Activated effector memory CD4-positive, alpha-beta T cell treated with Interleukin-2 at 50 U/mL for 16 hours (primary cell): Measurements from ENCODE around the gene CDH8.
"Not testable (repeated sequence)": the region's sequence is repeated elsewhere in the genome, so short reads cannot be mapped to it uniquely, and the experiment has no call there.

Source experiments
- DNase-seq: peaks from one replicate; pipeline ENCODE4 v3.0.0-alpha.2; 2020

The CDH8 gene

DNA sequence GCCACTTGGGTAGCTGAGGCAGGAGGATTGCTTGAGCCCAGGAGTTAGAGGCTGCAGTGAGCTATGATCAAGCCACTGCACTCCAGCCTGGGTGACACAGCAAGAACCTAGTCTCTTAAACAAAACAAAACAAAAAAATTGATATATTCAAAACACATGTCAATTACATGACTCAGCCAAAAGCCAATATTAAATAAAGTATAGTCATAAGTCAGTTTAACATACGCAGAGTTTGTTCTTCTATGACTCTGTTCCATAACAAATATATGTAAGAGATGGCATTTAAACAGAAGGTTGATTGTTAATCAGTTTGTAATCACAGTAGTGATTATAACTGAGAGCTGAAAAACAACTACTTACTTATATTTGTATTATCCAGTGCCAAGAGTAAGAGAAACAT, 106.5 kb downstream of the CDH8 start:
- no peak for DNase-seq

DNA sequence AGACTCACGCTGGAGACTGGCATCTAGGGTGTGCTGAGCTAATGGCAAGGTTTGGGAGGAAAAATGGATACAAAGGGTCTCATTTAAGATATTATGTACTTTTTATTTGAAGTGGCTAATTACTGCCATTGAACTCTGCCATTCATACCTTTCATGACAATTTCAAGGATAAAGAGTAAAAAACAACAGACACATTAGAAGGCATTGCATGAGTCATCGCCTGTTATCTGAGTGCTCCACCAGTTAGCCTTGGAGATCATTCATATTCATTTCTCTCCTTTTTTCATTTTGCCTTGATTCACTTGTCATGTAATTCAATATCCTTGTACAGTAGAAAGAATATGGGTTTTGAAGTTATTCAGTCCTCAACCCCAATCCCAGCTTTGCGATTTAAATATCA, 109.5 kb downstream of the CDH8 start:
- no peak for DNase-seq

DNA sequence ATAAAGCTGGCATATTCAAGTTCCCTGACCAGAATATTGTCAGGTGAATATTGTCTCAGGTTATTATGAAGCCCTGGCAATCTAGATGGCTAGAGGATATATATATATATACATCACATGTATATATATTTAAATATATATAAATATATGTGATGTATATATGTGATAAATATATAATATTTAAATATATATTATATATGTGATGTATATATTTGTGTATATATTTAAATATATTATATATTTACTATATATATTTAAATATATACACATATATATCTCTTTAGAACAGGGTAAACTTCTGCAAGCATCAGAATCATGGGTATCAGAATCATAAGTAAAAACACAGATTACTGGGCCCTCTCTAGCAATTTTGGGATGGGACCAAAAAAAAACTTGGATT, 112.6 kb downstream of the CDH8 start:
- DNase-seq: no peak

DNA sequence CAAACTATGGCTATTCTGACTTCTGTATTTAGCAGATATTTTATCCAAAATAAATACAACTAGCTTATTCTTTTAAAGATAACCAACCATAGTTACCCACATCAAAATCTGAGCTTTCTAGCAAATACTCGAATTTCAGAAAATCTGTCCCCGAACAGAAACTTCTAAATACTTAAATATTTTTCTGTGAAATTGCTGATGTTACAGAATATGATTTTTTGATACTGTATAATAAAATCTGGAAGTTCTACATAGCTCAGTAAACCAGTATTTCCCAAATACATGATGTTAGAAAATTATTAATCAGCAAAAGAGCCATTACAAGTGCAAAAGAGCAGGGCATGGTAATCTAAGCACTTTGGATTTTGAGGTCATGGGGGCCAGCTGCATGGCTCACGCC, 114.9 kb downstream of the CDH8 start:
- no peak for DNase-seq

DNA sequence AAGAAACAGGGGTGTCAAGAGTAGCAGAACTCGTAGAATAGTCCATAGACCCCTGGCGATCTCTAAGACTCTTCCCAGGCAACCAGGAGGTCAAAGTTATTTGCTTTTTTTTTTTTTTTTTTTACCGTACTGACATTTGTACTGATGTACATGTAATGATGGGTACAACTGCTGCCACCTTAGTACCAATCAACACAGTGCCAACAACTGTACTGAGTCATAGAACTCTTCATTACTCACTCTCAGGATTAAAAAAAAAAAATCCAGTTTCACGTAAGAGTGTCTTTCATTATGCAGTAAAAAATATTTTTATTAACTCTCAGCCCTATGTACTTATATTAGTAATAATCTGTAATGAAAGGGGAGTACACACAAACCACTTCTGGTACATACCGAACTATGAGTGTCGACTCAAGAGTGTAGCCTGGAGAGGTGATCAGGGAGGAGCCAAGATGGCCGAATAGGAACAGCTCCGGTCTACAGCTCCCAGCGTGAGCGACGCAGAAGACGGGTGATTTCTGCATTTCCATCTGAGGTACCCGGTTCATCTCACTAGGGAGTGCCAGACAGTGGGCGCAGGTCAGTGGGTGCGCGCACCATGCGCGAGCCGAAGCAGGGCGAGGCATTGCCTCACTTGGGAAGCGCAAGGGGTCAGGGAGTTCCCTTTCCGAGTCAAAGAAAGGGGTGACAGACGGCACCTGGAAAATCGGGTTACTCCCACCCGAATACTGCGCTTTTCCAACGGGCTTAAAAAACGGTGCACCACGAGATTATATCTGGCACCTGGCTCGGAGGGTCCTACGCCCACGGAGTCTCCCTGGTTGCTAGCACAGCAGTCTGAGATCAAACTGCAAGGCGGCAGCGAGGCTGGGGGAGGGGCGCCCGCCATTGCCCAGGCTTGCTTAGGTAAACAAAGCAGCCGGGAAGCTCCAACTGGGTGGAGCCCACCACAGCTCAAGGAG, 118.1 kb downstream of the CDH8 start:
- DNase-seq: not testable (repeated sequence)

DNA sequence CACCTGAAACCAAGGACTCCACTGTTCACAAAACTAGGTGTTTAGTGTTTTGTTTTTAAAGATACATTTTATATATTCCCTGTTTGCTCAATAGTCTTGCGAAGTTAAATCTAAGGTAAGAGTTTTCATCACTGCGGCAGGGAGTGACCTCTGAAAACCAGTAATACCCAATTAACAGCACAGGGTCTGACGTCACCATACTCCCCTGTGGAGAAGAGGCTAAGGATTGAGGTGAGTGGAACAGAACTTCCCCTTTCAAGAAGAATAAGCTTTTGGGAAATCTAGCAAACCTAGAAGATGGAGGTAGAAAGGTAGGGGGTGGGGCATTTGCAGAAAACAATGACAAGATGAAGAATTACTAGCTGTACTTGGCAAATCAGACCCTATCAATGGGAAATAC, 120.7 kb downstream of the CDH8 start:
- no peak for DNase-seq

DNA sequence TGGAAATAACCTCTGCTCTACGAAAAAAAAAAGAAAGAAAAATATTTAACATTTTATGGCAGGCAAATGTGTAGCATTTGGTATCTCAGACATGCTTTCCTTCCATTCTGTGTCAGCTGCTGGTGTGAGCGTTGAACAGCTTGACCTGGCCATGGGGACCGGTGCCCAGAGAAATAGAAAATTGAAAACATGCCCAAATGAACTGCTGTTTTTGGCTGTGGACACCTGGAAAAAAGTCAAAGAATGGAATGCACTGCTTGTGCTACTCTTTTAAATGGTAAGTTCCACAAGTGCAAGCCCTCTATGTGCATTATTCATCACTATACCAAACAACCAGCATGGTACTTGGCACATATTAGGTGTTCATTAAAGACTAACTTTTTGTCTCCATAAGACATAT, 127.2 kb downstream of the CDH8 start:
- DNase-seq: no peak

DNA sequence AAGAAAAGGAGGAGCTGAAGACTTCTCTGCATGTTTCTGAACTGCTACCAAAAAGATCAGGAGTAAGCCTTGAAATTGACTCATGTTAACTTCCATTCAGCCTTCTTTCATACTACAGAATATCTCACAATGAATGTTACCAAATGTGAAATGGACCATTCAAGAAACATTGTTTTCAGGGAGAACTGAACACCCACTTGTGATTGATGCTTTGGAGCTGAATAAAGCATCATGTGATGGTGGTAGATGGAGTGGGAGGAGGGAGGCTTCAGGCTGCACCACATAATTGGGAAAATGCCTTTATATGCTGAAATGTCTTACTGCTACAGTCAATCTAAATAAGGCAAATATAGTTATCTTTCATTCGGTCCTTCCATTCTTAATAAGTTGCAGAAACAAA, 127.8 kb downstream of the CDH8 start:
- no peak for DNase-seq

DNA sequence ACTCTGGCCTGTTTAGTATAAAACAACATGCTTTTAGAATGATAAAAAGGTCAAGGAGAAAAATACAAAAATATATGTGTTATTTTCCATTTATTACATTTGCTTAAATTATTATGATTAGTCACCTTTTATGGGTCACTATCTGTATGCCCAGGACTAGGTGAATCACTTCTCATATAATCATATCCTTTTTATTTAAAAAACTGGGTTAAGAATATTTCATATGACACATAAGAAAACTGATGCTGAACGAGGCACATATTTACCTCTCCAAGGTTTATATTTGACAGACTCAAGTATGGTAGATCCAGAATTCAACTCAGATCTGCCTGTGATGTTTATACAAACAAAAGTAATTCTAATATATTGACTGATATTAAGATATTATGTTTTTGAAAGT, 134.5 kb downstream of the CDH8 start:
- no peak for DNase-seq

DNA sequence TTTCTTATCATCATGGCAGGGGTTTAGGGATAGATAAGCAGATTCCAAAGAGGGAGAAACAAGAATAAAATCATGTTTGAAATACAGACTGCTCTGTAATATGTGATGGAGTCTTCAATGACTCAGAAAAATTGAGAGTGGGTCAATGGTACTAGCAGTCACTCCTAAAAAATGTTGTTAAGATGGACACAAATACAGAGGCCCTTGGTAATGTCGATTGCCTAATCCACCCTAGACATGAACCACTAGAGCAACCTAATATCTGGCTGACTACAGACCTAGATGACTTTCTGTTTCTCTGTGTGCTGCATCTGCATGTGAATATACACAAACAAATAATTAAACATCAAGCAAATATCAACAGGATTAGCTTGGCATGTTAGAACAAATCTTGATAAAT, 135.8 kb downstream of the CDH8 start:
- DNase-seq: no peak

DNA sequence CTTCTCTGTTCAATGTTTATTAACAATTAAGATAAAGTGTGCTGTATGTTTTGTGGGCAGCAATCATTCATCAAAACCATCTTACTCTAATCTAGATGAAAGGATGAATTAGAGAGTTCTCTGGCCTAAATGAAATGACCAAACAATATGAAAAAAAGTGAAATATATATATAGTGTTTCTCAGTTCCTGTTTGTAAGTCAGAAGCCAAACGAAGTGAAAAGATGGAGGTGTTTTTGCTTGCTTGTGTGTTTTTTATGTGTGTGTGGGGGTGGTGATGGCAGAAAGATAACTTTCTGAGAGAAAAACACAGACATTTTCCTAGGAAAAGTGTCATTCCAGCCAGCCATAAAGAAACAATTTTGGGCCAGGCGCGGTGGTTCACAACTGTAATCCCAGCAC, 138.6 kb downstream of the CDH8 start:
- DNase-seq: no peak

DNA sequence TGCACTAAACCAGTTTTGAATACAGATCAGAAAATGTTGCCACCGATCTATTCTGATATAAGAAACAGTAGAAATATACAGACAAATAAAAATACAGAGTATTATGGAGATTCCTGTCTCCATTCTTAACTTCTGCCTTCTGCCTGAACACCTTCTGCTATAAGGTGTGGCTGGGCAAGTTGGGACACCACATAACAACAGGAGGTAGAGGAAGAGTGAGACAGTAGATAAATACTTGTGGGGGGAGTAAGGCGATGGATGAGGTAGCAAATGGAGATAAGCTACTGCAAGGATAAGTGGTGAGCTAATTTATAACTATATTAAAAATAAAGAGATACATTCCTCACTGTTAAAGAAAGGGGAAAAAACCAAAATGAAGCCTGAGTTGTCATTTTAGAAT, 143.7 kb downstream of the CDH8 start:
- DNase-seq: no peak

DNA sequence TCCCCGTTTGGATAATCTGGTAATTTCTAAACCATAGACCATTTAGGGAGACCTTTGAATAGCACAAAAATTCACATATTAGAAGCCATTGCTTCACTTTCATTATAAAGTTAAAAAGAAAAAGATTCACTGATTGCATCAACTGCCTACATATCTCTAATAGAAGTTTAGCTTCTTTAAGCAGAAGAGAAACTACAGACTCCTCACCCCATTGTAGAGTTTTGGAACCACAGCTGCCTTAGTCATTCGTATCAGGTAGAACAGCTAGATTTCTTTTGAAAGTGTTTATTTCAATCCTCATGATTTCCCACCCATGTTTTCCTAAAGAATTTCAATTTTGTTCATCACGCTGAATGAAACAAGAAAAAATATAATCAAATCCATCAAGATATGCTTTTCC, 144.8 kb downstream of the CDH8 start:
- no peak for DNase-seq

DNA sequence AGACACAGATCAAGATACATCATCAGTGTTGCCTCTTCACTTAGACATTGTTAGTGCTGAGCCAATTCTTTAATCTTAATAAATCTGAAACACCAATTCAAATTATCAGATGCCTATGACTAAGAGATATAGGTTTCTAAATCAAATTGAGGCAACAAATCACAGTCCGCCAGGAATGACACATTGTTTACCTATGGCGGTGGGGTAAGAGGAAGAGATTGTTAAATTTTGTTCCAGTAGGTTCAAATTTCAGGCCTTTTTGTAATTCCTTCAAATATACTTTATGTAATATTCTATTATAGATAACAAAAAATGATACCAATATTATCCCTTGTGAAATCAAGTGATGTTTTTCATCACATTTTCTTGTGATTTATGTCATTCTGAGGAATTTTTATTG, 145.9 kb downstream of the CDH8 start:
- DNase-seq: no peak

DNA sequence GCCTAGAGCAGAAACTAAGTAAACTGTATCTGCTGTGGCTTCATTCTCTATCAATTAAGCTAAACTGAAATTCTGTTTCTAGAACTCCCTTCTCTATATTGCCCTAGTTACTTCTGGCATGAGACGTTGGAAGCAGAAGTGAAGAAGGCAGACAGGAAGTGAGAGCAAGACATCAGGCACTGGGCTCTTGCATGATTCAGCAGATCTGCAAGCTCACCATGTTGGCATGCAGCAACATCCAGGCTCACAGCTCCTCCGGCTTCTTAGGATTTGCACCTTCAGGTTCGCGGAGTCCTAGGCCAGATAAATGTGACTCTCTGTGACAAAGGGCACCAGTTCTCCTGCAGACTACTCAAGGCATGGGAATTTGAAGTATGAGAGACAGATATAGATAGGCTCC, 148.3 kb downstream of the CDH8 start:
- no peak for DNase-seq

DNA sequence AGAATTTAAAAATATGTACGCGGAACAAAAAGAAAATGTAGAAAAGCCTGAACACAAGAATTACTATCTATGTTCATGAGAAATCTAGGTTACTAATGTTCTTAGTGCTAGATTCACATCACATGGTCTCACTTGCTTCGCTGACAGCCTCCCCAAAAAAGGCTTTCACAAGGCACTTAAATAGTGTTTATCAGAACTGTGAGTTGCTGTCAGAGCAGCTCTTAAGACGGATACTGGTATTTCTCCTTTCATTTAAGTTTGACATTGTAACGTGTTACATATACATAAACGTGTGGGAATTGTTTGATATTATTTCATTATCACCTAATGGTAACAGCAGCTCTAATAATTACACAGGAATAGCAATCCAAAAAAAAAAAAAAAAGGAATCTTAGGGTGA, 150.9 kb downstream of the CDH8 start:
- DNase-seq: no peak

DNA sequence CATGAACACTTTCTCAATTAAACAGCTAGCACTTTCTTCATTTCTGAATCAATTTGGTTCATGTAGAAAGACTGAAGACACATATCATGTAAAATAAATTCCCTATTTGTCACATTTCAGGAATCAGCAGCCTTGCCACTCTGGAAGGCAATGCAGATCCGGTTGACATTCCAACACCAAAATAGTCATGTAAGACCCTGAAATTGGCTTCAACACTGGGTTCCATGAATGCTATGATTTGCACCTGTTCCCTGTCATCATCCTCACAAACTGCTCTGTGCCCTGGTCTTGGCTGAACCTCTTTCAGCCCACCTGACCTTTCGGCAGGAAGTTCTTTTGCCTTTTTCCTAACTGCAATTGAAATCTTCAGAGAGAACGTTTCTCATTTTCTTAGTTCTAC, 156.9 kb downstream of the CDH8 start:
- no peak for DNase-seq

DNA sequence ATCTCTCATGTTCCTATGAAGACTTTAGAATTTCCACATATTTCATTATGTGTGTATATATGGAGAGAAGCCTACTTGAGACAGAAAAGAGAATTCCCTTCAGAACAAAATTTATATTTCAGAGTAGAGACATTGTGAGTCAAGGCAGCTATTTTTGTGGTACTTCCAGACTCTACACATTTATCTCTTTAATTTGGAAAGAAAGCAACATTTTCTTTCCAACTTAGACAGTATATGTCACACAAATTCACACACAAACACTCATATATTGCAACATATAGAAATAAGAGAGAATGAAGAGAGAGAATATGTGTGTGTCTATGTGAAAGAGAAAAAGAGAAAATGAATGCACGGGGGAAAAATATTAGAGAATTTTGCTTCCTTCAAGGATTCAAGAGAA, 158.8 kb downstream of the CDH8 start:
- DNase-seq: no peak

DNA sequence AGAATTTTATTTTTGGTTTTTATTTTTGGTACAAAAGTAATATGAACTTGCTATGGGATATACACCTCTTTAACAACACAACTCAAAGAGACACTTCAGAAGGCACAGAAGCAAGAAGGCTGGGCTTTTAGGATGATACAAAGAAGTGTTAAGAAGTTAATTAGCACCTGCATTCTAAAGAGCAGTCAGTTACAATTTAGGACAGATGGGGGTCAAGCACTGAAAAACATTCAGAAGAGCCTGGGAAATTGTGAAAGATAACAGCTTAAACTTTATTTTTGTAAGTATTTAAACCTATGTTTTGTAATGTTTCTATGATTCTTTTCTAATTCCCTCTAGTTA, 163.5 kb downstream of the CDH8 start:
- DNase-seq: no peak

DNA sequence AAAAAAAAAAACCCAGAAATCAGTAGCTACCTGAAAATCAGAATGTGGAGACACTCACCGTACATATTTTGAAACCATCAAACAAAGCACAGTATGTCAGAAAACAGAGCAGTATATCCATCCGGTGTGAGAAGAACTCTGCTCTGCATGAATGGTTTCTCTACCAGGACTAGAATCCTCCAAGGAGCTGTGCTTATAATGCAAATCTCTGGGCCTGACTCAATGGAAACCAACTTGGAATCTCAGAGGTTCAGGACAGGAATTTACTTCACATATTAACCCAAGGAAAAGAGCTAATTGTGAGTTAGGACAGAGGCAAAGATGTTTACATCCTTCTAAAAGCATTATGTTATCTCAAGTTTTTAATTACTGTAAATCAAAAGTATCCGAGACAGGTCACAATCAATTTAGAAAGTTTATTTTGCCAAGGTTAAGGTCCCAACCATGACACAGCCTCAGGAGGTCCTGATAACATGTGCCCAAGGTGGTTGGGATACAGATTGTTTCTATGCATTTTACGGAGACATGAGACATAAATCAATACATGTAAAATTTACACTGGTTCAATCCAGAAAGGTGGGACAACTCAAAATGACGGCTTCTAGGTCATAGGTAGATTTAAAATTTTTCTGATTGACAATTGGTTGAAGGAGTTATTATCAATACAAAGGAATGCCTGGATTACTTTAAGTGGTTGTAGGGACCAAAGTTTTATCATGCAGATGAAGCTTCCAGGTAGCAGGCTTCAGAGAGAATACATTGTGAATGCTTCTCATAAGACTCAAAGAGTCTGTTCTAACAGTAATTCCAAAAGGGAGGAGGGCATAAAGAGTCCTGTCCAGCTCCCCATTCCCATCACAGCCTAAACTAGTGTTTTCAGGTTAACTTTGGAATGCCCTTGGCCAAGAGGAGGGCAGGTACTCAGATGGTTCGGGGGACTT, 164.1 kb downstream of the CDH8 start:
- no peak for DNase-seq

DNA sequence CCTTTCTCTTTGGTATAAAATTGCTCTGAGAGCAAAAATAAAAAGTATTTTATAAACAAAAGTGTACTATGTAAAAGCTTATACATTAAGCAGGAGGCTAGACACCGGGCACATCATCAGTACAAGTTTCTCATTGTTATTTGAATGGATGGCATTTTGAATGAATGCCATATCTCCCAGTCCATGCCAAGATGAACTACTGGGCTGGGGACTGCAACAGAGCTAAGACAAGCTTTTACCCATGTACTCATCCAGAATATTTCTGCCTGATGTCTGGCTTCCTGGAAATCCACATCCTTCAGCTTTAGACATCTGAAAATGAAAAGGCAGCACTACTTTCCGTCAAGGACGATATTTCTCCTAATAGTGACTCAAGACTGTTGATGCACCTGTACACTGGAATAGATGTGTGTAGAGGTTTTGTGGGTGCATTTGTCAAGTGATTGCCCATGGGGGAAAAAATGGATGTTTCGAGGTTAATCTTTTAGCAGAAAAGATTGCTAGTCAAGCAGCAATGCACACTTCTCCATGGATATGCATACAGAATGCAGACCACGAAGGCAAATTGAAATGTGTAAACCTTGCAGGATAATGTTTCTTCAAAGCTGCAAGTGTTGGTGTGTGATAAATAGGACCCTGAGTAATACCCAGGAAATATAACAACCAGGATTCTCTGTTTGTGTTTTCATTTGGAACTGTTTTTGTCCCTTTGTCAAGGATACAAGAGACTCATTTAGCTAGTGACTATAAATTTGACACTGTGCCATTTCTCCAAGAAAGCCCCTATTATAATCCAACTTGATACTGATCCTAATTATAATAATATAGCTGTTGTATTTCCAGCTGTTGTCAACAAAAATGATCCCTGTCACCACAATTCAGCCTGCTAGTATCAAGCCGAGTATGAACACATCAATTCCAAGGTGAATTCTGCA, 173.8 kb downstream of the CDH8 start:
- no peak for DNase-seq

DNA sequence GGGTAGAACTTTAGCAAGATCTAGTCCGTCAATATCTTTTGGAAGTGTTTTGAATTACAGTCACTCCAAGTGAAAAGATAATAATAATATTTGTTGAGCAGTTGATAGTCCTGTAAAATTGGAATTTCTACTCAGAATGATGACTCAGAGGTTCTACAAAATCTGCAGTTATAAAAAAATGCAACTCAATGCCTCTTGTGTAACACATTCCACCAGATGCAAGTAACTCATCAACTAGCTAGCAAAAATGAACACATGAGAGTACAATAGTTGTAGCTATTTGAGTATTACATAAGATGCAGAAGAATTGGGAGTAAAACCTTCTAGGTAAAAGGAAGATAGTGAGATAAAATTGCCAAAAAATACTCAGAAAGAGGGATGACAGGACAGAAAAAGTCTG, 177.2 kb downstream of the CDH8 start:
- DNase-seq: no peak

DNA sequence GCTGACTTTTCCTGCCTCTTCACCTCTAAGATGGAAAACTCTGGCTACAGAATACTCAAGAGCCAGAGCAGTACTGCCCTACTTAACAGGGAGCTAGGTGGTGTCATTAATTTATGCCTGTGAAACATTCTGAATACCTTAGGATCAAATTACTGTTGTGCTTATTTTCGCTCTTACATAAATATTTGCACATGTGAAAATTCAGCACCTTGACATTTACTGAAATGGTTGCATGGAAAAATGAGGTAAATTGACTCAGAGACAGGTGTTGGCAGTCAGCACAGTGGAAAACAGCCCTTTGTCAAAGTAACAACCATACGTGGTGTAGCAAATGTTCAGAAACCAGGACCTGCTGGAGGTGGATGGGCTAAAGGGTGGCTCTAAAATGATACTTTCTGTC, 193.6 kb downstream of the CDH8 start:
- no peak for DNase-seq
